ENCODE data around the gene XK. TPM values are rescaled to one million over a fixed set of nuclear protein-coding genes. Genes with fewer than 3 reads are reported as not detected.

Gene XK
- total and polyA plus RNA-seq, 7 donors = 8.1 to 27.0 (median 14.1) TPM

DNA sequence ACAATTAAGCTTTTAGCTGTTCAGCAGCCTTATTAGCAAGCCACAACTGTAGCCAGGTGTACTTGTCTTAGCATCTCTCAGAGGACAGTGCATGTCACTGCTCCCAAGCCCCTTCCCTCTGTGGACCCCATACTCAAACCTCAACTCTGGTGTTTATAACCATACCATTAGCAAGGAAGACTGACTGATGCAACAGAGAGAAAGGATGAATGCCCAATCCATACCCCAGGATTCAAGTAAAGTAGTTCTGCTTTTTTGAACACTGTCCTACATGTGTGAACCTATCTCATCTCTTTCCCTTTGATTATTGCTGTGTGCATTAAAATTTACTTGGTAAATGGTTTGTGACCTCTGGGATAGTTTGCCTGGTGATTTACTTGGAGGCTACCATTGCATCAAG, 71.5 kb downstream of the XK start:
- H3K9me3 ChIP-seq = no peaks in the 10 kb centered on the region
- intact Hi-C loops (cut with DNase I) = no loop called here

DNA sequence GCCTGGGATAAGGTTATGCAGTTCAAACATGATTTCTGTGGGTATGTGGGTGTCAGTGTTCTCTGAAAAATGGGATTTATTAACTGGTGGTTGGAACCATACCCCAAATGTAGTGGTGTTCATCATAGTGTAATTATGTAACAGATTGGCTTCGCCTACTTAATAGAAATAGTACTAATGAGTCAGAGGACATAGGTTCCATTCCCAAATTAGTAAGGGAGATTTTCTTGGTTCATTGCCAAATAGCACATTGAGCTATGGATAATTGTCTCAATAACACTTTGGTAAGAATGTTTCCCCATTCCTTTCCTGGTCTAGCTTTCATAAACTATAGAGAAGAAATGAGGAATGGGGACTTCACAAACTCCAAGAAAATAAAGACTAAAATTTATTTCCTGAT, 73.8 kb downstream of the XK start:
- Histone ChIP-seq H3K27ac (no peak overlapping the region), H3K9me3 (no peaks in the 10 kb centered on the region), H3K4me3 (no peak overlapping the region), H3K27me3 (no peaks in the 10 kb centered on the region), H3K4me1 (no peaks in the 10 kb centered on the region), H3K36me3 (no peaks in the 10 kb centered on the region)
- DNase-seq = no peak
- TF ChIP-seq POLR2AphosphoS5 (IDR thresholded peaks at IDR 0.05) (no peak), POLR2A (IDR thresholded peaks at IDR 0.05) (no peak), EP300 (IDR thresholded peaks at IDR 0.05) (no peak)
- TF ChIP-seq, protein P1, sequence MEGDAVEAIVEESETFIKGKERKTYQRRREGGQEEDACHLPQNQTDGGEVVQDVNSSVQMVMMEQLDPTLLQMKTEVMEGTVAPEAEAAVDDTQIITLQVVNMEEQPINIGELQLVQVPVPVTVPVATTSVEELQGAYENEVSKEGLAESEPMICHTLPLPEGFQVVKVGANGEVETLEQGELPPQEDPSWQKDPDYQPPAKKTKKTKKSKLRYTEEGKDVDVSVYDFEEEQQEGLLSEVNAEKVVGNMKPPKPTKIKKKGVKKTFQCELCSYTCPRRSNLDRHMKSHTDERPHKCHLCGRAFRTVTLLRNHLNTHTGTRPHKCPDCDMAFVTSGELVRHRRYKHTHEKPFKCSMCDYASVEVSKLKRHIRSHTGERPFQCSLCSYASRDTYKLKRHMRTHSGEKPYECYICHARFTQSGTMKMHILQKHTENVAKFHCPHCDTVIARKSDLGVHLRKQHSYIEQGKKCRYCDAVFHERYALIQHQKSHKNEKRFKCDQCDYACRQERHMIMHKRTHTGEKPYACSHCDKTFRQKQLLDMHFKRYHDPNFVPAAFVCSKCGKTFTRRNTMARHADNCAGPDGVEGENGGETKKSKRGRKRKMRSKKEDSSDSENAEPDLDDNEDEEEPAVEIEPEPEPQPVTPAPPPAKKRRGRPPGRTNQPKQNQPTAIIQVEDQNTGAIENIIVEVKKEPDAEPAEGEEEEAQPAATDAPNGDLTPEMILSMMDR (IDR thresholded peaks at IDR 0.05) = no peak
- WGBS, 2 donors = 92 to 94% methylated on average over 1 of the region's 1 CpG
- intact Hi-C loops (cut with DNase I) = no loop called here

More for the DNA sequence above, 71.5 kb downstream of the XK start:
- DNase-seq = no peak
- TF ChIP-seq POLR2A (IDR thresholded peaks at IDR 0.05) (no peak), POLR2AphosphoS5 (IDR thresholded peaks at IDR 0.05) (no peak), EP300 (IDR thresholded peaks at IDR 0.05) (no peak)
- TF ChIP-seq, protein P1 (IDR thresholded peaks at IDR 0.05) = no peak
- H3K27ac ChIP-seq = no peak overlapping the region
- H3K27me3 ChIP-seq = no peaks in the 10 kb centered on the region
- no peaks in the 10 kb centered on the region for H3K36me3 ChIP-seq
- H3K4me3 ChIP-seq = no peak overlapping the region
- no peaks in the 10 kb centered on the region for H3K4me1 ChIP-seq

DNA sequence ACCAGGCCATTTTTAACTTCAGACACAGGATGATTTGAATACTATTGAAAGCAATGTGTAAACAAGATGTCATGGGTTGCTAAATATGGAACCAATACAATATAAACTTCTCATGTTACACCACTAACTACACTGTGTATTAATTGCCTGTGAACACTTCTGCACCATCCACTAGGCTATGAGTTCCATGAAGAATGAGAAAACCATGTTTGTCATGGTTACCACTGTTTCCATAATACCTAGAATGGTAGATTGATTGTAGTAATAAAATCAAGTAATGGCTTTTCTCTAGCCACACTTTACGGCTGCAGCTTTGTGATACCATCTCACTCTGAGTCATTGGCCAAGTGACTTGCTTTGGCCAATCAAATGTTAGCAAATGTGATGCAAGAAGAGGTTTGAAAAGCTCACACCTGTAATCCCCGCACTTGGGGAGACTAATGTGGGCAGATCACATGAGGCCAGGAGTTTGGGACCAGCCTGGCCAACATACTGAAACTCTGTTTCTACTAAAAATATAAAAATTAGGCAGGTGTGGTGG, 74.4 kb downstream of the XK start:
- TF ChIP-seq POLR2A (IDR thresholded peaks at IDR 0.05) (no peak), POLR2AphosphoS5 (IDR thresholded peaks at IDR 0.05) (no peak), EP300 (IDR thresholded peaks at IDR 0.05) (no peak)
- TF ChIP-seq, protein P1 (IDR thresholded peaks at IDR 0.05) = no peak

DNA sequence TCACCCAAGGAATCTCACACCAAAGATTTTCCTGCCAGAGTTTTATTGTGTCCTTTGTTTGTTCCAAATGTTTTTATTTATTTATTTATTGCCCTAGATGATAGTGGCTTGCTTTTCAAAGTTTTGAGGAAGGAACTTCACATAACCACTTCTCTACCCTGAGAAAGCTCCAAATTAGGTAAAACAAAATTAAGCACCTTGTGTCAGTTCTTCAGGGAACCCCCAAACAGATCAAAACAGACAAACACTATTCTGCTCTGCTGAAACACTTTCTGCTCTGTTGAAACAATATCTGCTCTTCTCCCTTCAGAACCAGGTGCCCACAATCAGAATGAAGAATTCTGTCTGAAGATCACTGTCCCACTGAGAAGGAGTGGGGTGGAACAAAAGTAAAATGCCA, 77.8 kb downstream of the XK start:
- intact Hi-C loops (cut with DNase I) = no loop called here
- DNase-seq = no peak
- TF ChIP-seq EP300 (IDR thresholded peaks at IDR 0.05) = no peak
- TF ChIP-seq, protein P1 (IDR thresholded peaks at IDR 0.05) = no peak
- no peak for TF ChIP-seq POLR2AphosphoS5 (IDR thresholded peaks at IDR 0.05)
- no peak for TF ChIP-seq POLR2A (IDR thresholded peaks at IDR 0.05)
- Histone ChIP-seq H3K9me3 (no peaks in the 10 kb centered on the region), H3K4me1 (no peaks in the 10 kb centered on the region), H3K27ac (no peak overlapping the region), H3K4me3 (no peak overlapping the region), H3K36me3 (no peaks in the 10 kb centered on the region), H3K27me3 (no peaks in the 10 kb centered on the region)

More for the DNA sequence above, 74.4 kb downstream of the XK start:
- no peaks in the 10 kb centered on the region for H3K9me3 ChIP-seq
- H3K4me3 ChIP-seq = no peak overlapping the region
- no peaks in the 10 kb centered on the region for H3K36me3 ChIP-seq
- H3K4me1 ChIP-seq = no peaks in the 10 kb centered on the region
- H3K27ac ChIP-seq = no peak overlapping the region
- no peaks in the 10 kb centered on the region for H3K27me3 ChIP-seq
- DNase-seq = no peak
- intact Hi-C loops (cut with DNase I) = no loop called here
- WGBS, 2 donors = 83 to 85% methylated on average over 2 of the region's 2 CpGs

DNA sequence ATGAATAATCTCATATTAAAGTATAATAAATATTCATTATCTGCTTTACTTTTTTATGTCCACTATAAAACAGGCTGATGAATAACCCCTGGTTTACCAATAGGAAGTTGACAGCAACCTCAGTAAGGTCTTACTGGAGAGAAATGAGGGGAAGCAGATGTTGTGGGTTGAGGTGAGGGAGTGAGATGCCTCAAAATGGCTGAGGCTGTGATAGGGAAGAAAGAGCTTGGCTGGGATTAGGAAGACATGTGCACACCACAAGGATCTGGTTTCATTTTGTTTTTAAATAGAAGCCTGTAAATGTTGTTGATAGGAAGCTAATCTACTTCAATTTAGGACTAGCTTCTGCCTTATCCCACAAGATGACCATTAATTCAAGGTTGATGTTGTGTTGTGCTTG, 79.9 kb downstream of the XK start:
- Histone ChIP-seq H3K36me3 (no peaks in the 10 kb centered on the region), H3K9me3 (no peaks in the 10 kb centered on the region), H3K4me3 (no peak overlapping the region), H3K4me1 (no peaks in the 10 kb centered on the region), H3K27ac (no peak overlapping the region), H3K27me3 (no peaks in the 10 kb centered on the region)
- intact Hi-C loops (cut with DNase I) = no loop called here
- no peak for DNase-seq
- TF ChIP-seq, protein P1 (IDR thresholded peaks at IDR 0.05) = no peak
- no peak for TF ChIP-seq POLR2AphosphoS5 (IDR thresholded peaks at IDR 0.05)
- no peak for TF ChIP-seq POLR2A (IDR thresholded peaks at IDR 0.05)
- no peak for TF ChIP-seq EP300 (IDR thresholded peaks at IDR 0.05)
